IMR-90 (cell line): Measurements from ENCODE around the gene CFAP69.

Experiments used
- BHLHE40 ChIP-seq: fragments of 150-350 bp; IDR thresholded peaks from 2 replicates; pipeline ENCODE4 v1.6.1; 2016; ENCODE audit warnings: mild to moderate bottlenecking, low read depth, low read length
- POLR2A ChIP-seq: IDR thresholded peaks from 2 replicates; pipeline ENCODE4 v1.6.1; 2012; ENCODE audit warnings: mild to moderate bottlenecking, low read depth, low read length
- RAD21 ChIP-seq: IDR thresholded peaks from 2 replicates; pipeline ENCODE4 v1.6.1; 2012; ENCODE audit warnings: low read length, improper control_type of control experiment
- SMC3 ChIP-seq: fragments of 150-350 bp; IDR thresholded peaks from 2 replicates; pipeline ENCODE4 v1.6.1; 2016; ENCODE audit warnings: low read depth, mild to moderate bottlenecking, antibody characterized with exemption, low read length, moderate library complexity
- TF ChIP-seq, protein P1 (sequence below): conservative IDR thresholded peaks from 2 replicates; pipeline ENCODE4 v1.5.1; 2012; ENCODE audit warnings: mild to moderate bottlenecking, low read depth, low read length, improper control_type of control experiment
- TF ChIP-seq, protein P2 (sequence below): fragments of 150-350 bp; IDR thresholded peaks from 2 replicates; pipeline ENCODE4 v1.6.1; 2017; ENCODE audit warnings: mild to moderate bottlenecking, antibody characterized with exemption, low read length, low read depth

DNA sequence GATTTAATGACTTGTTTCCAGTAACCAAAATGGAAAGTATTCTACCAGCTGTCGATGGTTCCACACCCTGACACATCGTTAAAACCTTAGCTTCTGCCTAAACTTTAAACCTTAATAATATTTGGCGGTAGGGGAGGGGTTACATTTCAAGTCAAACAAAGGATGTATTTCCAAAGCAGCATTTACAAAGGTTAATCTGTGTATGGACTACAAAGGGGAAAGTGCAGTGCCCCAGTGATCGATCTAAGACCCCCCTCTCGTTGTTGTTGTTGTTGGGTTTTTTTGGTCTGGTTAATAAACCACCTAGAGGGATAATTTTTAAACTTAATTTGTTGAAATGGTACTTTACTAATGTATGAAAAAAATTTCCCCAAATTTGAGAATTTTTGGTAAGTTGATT is 34.5 kb upstream of the CFAP69 start:
- TF ChIP-seq, protein P1, sequence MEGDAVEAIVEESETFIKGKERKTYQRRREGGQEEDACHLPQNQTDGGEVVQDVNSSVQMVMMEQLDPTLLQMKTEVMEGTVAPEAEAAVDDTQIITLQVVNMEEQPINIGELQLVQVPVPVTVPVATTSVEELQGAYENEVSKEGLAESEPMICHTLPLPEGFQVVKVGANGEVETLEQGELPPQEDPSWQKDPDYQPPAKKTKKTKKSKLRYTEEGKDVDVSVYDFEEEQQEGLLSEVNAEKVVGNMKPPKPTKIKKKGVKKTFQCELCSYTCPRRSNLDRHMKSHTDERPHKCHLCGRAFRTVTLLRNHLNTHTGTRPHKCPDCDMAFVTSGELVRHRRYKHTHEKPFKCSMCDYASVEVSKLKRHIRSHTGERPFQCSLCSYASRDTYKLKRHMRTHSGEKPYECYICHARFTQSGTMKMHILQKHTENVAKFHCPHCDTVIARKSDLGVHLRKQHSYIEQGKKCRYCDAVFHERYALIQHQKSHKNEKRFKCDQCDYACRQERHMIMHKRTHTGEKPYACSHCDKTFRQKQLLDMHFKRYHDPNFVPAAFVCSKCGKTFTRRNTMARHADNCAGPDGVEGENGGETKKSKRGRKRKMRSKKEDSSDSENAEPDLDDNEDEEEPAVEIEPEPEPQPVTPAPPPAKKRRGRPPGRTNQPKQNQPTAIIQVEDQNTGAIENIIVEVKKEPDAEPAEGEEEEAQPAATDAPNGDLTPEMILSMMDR = no peak
- TF ChIP-seq SMC3 (no peak), RAD21 (no peak), POLR2A (no peak), BHLHE40 (no peak)
- TF ChIP-seq, protein P2, sequence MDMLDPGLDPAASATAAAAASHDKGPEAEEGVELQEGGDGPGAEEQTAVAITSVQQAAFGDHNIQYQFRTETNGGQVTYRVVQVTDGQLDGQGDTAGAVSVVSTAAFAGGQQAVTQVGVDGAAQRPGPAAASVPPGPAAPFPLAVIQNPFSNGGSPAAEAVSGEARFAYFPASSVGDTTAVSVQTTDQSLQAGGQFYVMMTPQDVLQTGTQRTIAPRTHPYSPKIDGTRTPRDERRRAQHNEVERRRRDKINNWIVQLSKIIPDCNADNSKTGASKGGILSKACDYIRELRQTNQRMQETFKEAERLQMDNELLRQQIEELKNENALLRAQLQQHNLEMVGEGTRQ = no peak
